Measurements from ENCODE around the gene LIAS. TPM values are rescaled to one million over a fixed set of nuclear protein-coding genes. Genes with fewer than 3 reads are reported as not detected.

The LIAS gene
- total and polyA plus RNA-seq, 2 of the 13 experiments (the other 11 are each of a cell fraction or from before 2014, with no cell fraction given), result 16.0 to 16.6 TPM

DNA sequence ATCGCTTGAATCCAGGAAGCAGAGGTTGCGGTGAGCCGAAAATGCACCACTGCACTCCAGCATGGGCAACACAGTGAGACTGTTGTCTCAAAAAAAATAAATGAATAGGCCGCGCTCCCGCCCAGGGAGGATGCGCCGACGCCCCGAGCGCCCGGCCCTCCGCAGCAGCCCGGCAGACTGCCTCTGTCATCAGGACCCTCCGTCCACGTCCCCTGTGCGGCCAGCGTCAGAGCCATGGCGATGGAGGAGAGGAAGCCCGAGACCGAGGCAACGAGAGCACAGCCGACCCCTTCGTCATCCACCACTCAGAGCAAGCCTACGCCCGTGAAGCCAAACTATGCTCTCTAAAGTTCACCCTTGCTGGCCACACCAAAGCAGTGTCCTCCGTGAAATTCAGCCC lies 21.4 kb downstream of the LIAS start:
- intact Hi-C loops (cut with micrococcal nuclease; ENCODE audit: unreplicated experiment) (no loop called here), in situ Hi-C loops (cut with HindIII; ENCODE audit: extremely low pct_ligation_motif_present, low pct_unique_long_range_greater_than_20kb) (no loop called here)
- no peak overlapping the region for H3K27ac ChIP-seq (ENCODE audit: extremely low read length, insufficient read depth, low read length)
- no peak overlapping the region for H2AFZ ChIP-seq (ENCODE audit: low read length)
- H3K4me3 ChIP-seq (replicated peaks in 1 of 3; ENCODE audit: insufficient read depth in 1 of 3, low read depth in 2 of 3, low read length in 3 of 3), result no peak overlapping the region
- no peaks in the 10 kb centered on the region for H3K79me2 ChIP-seq (ENCODE audit: insufficient read depth, low read length)
- H4K20me1 ChIP-seq (ENCODE audit: insufficient read depth, low read length), result no peaks in the 10 kb centered on the region
- H3K9ac ChIP-seq (ENCODE audit: insufficient read depth, low read depth, low read length), result no peak overlapping the region
- FAIRE-seq (no peak), DNase-seq (ENCODE audit: low spot score) (no peak), ATAC-seq (no peak; the same call in 2 of the 3 replicates)
- WGBS (ENCODE audit: low lambda C conversion rate), result 96% methylated on average over 27 of the region's 27 CpGs
- H3K36me3 ChIP-seq (replicated peaks in 1 of 2; ENCODE audit: control insufficient read depth in 1 of 2, insufficient read depth in 2 of 2, low read length in 2 of 2), result peaks cover 0 to 6% of the 10 kb centered on the region in 2 experiments; a peak in 2 of 5 replicates
- ChIA-PET CTCF (ENCODE audit: low intra/inter-chr PET ratio, low total read pairs) (no interaction called here), POLR2A (no interaction called here)
- no TSS peak for BruUV-seq (replicated peaks)
- no peak overlapping the region for H3K4me2 ChIP-seq (ENCODE audit: low read depth, low read length)
- H3K4me1 ChIP-seq (ENCODE audit: insufficient read depth, low read length), result no peaks in the 10 kb centered on the region
- H3K9me3 ChIP-seq (ENCODE audit: low read length), result no peaks in the 10 kb centered on the region
- H3K27me3 ChIP-seq (ENCODE audit: control insufficient read depth in 1 of 2, insufficient read depth in 2 of 2, low read length in 2 of 2), result no peaks in the 10 kb centered on the region
- TF ChIP-seq, protein P1, sequence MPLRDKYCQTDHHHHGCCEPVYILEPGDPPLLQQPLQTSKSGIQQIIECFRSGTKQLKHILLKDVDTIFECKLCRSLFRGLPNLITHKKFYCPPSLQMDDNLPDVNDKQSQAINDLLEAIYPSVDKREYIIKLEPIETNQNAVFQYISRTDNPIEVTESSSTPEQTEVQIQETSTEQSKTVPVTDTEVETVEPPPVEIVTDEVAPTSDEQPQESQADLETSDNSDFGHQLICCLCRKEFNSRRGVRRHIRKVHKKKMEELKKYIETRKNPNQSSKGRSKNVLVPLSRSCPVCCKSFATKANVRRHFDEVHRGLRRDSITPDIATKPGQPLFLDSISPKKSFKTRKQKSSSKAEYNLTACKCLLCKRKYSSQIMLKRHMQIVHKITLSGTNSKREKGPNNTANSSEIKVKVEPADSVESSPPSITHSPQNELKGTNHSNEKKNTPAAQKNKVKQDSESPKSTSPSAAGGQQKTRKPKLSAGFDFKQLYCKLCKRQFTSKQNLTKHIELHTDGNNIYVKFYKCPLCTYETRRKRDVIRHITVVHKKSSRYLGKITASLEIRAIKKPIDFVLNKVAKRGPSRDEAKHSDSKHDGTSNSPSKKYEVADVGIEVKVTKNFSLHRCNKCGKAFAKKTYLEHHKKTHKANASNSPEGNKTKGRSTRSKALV (CRISPR knock-in tag; IDR thresholded peaks at IDR 0.05), result no peak
- no peak for TF ChIP-seq ZNF207 (IDR thresholded peaks at IDR 0.05; ENCODE audit: borderline replicate concordance)
- no peak for TF ChIP-seq STAT5B (CRISPR knock-in tag; IDR thresholded peaks at IDR 0.05)
- TF ChIP-seq, protein P2, sequence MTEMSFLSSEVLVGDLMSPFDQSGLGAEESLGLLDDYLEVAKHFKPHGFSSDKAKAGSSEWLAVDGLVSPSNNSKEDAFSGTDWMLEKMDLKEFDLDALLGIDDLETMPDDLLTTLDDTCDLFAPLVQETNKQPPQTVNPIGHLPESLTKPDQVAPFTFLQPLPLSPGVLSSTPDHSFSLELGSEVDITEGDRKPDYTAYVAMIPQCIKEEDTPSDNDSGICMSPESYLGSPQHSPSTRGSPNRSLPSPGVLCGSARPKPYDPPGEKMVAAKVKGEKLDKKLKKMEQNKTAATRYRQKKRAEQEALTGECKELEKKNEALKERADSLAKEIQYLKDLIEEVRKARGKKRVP (CRISPR knock-in tag; IDR thresholded peaks at IDR 0.05), result no peak
- TF ChIP-seq ZNF24 (IDR thresholded peaks at IDR 0.05), result no peak
- TF ChIP-seq MED8 (CRISPR knock-in tag; IDR thresholded peaks at IDR 0.05; ENCODE audit: insufficient replicate concordance), result no peak
- TF ChIP-seq ZKSCAN1 (IDR thresholded peaks at IDR 0.05; ENCODE audit: low read length), result no peak
- no peak for TF ChIP-seq SPEN (CRISPR knock-in tag; IDR thresholded peaks at IDR 0.05; ENCODE audit: low read depth)
- TF ChIP-seq RFX5 (IDR thresholded peaks at IDR 0.05; ENCODE audit: low read depth, low read length), result no peak
- TF ChIP-seq ZNF367 (CRISPR knock-in tag; IDR thresholded peaks at IDR 0.05; ENCODE audit: borderline replicate concordance), result no peak
- TF ChIP-seq ZNF674 (CRISPR knock-in tag; IDR thresholded peaks at IDR 0.05; ENCODE audit: low read depth), result no peak
- no peak for TF ChIP-seq CC2D1A (CRISPR knock-in tag; IDR thresholded peaks at IDR 0.05)
- TF ChIP-seq CENPT (CRISPR knock-in tag; IDR thresholded peaks at IDR 0.05; ENCODE audit: low read depth), result no peak
- no peak for TF ChIP-seq ZC3H13 (CRISPR knock-in tag; IDR thresholded peaks at IDR 0.05)
- TF ChIP-seq ZKSCAN8 (CRISPR knock-in tag; IDR thresholded peaks at IDR 0.05; ENCODE audit: borderline replicate concordance), result no peak

Measured in HepG2 (cell line).